WTC11 (cell line): ENCODE data around the gene MCL1. TPM values are rescaled to one million over a fixed set of nuclear protein-coding genes. Genes with fewer than 3 reads are reported as not detected.

Experiments used
- ATAC-seq: fragments of 200-7000 bp; cut with Tn5 transposase; 2 replicates; pipeline ENCODE4 v1.10.0; 2021; ENCODE audit warnings: mild to moderate bottlenecking, moderate library complexity
- CTCF ChIA-PET: fragments of 300-600 bp; sonication (Branson Sonifier 250); formaldehyde crosslinking; loops from one replicate; lab custom pipeline; 2021; ENCODE audit warnings: antibody characterized with exemption; lab: Charles Lee
- POLR2A ChIA-PET: fragments of 350-600 bp; sonication (Branson Sonifier 250); formaldehyde crosslinking; loops from one replicate; lab custom pipeline; 2021; ENCODE audit warnings: antibody characterized with exemption; lab: Charles Lee
- DNase-seq: peaks from one replicate; pipeline ENCODE4 v3.0.0; 2021; ENCODE audit warnings: low spot score
- H3K27ac Mint-ChIP-seq: 2 replicates; pipeline ENCODE4 v1.8.0; 2021; ENCODE audit warnings: mixed read lengths
- H3K27me3 Mint-ChIP-seq: 2 replicates; pipeline ENCODE4 v1.8.0; 2021; ENCODE audit warnings: low read depth, mild to moderate bottlenecking, moderate library complexity, mixed read lengths
- H3K36me3 Mint-ChIP-seq: 2 replicates; pipeline ENCODE4 v1.8.0; 2021; ENCODE audit warnings: mixed read lengths
- H3K4me1 Mint-ChIP-seq: 2 replicates; pipeline ENCODE4 v1.8.0; 2022; ENCODE audit warnings: mixed read lengths
- H3K4me3 Mint-ChIP-seq: 2 replicates; pipeline ENCODE4 v1.8.0; 2021; ENCODE audit warnings: mild to moderate bottlenecking, moderate library complexity, mixed read lengths
- H3K9me3 Mint-ChIP-seq: 2 replicates; pipeline ENCODE4 v1.8.0; 2021; ENCODE audit warnings: mixed read lengths
- CREB1 ChIP-seq: sonication (generic); formaldehyde crosslinking; IDR thresholded peaks from 2 replicates; pipeline ENCODE4 v1.8.0; 2023; ENCODE audit warnings: mild to moderate bottlenecking, missing genetic modification reagents
- GABPB1 ChIP-seq: sonication (generic); formaldehyde crosslinking; IDR thresholded peaks from 2 replicates; pipeline ENCODE4 v1.8.1; 2023; ENCODE audit warnings: mild to moderate bottlenecking, missing genetic modification reagents
- NFATC4 ChIP-seq: fragments of 250-450 bp; sonication (Bioruptor Pico); IDR thresholded peaks from 2 replicates; pipeline ENCODE4 v1.9.0; 2021; ENCODE audit warnings: mild to moderate bottlenecking
- OVOL2 ChIP-seq: fragments of 250-450 bp; sonication (Bioruptor Pico); IDR thresholded peaks from 2 replicates; pipeline ENCODE4 v1.9.0; 2021; ENCODE audit warnings: mild to moderate bottlenecking, borderline replicate concordance
- ZNF232 ChIP-seq: sonication (generic); formaldehyde crosslinking; IDR thresholded peaks from 2 replicates; pipeline ENCODE4 v1.8.0; 2022; ENCODE audit warnings: mild to moderate bottlenecking, missing genetic modification reagents
- ZNF317 ChIP-seq: sonication (generic); formaldehyde crosslinking; IDR thresholded peaks from 2 replicates; pipeline ENCODE4 v1.8.1; 2023; ENCODE audit warnings: low read depth, mild to moderate bottlenecking, moderate library complexity, missing genetic modification reagents, borderline replicate concordance
- total RNA-seq: library from RNA; stranded (reverse); gene quantifications from 3 replicates; pipeline ENCODE4 v1.2.3, GENCODE V29; 2021
- TF ChIP-seq, protein P1 (sequence below): fragments of 250-450 bp; sonication (Bioruptor Pico); conservative IDR thresholded peaks from 2 replicates; pipeline ENCODE4 v1.9.0; 2021; ENCODE audit warnings: mild to moderate bottlenecking
- TF ChIP-seq, protein P2 (sequence below): fragments of 250-450 bp; sonication (Bioruptor Pico); IDR thresholded peaks from 2 replicates; pipeline ENCODE4 v1.9.0; 2021; ENCODE audit warnings: mild to moderate bottlenecking
- TF ChIP-seq, protein P3 (sequence below): fragments of 250-450 bp; sonication (Bioruptor Pico); IDR thresholded peaks from 2 replicates; pipeline ENCODE4 v1.9.0; 2021; ENCODE audit warnings: moderate library complexity, mild to moderate bottlenecking, inconsistent platforms, borderline replicate concordance
- TF ChIP-seq, protein P4 (sequence below): sonication (generic); formaldehyde crosslinking; IDR thresholded peaks from 2 replicates; pipeline ENCODE4 v1.8.0; 2023; ENCODE audit warnings: missing genetic modification reagents, mild to moderate bottlenecking, borderline replicate concordance
- TF ChIP-seq, protein P5 (sequence below): sonication (generic); formaldehyde crosslinking; IDR thresholded peaks from 2 replicates; pipeline ENCODE4 v1.8.0; 2022; ENCODE audit warnings: mild to moderate bottlenecking, missing genetic modification reagents
- TF ChIP-seq, protein P6 (sequence below): sonication (generic); formaldehyde crosslinking; IDR thresholded peaks from 2 replicates; pipeline ENCODE4 v1.8.1; 2022; ENCODE audit warnings: missing genetic modification reagents, borderline replicate concordance
- TF ChIP-seq, protein P7 (sequence below): sonication (generic); formaldehyde crosslinking; IDR thresholded peaks from 2 replicates; pipeline ENCODE4 v1.8.0; 2022; ENCODE audit warnings: mild to moderate bottlenecking, missing genetic modification reagents

Gene MCL1
- total RNA-seq, 1 experiment from 2014 or later, result 191 TPM

DNA sequence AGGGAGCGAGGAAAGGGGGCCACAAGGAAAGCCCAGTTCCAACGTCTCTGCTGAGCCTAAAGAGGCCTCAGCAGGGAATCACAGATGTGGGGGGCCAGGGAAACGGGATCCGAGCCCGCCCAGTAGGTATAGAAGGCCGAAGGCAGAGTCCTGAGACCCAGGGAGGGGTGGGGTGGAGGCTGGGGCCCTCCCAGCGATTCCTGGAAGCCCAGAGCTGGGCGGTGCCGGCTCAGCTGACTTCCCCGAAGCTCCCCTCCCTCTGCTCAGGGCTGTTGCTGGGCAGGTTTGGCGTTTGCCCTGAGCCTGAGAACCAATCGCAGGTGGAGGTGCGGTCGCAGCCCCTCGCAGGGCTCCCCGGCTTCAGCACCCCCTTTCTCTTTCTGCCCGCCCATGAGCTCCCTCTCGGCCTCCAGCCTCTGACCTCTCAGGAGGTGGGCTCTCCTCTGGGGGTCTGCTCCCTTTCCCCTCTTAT, 17.4 kb downstream of the MCL1 start (continued):
- TF ChIP-seq, protein P1, sequence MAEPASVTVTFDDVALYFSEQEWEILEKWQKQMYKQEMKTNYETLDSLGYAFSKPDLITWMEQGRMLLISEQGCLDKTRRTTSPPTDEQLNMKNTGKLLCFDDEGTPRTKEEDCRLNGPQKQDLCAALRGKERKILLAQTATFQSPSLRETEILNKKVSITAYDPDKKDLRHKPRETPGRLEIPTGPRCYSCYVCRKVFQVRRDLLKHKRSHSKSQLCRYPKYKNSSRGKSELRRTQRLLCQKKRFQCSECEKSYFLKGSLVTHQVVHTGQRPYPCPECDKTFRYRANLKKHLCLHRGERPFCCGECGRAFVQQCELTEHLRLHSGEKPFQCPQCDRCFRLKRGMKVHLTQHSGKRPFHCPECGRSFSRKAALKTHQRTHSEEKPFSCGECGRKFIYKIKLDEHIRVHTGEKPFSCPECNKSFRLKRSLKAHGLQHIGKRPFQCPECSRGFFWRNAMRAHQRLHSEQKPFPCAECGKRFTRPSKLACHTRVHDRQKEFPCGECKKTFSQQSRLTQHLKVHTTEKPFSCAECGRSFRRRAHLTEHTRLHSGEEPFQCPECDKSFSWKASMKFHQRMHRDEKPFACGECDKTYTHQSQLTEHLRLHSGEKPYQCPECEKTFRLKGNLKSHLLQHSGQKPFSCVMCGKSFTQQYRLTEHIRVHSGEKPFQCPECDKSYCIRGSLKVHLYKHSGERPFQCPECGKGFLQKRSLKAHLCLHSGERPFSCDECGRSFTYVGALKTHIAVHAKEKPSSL (CRISPR knock-in tag), result no peak
- TF ChIP-seq, protein P2, sequence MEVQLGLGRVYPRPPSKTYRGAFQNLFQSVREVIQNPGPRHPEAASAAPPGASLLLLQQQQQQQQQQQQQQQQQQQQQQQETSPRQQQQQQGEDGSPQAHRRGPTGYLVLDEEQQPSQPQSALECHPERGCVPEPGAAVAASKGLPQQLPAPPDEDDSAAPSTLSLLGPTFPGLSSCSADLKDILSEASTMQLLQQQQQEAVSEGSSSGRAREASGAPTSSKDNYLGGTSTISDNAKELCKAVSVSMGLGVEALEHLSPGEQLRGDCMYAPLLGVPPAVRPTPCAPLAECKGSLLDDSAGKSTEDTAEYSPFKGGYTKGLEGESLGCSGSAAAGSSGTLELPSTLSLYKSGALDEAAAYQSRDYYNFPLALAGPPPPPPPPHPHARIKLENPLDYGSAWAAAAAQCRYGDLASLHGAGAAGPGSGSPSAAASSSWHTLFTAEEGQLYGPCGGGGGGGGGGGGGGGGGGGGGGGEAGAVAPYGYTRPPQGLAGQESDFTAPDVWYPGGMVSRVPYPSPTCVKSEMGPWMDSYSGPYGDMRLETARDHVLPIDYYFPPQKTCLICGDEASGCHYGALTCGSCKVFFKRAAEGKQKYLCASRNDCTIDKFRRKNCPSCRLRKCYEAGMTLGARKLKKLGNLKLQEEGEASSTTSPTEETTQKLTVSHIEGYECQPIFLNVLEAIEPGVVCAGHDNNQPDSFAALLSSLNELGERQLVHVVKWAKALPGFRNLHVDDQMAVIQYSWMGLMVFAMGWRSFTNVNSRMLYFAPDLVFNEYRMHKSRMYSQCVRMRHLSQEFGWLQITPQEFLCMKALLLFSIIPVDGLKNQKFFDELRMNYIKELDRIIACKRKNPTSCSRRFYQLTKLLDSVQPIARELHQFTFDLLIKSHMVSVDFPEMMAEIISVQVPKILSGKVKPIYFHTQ (CRISPR knock-in tag), result 0 out of 2 replicates have a peak, but pooled peaks have one; percentile 34
- TF ChIP-seq, protein P3, sequence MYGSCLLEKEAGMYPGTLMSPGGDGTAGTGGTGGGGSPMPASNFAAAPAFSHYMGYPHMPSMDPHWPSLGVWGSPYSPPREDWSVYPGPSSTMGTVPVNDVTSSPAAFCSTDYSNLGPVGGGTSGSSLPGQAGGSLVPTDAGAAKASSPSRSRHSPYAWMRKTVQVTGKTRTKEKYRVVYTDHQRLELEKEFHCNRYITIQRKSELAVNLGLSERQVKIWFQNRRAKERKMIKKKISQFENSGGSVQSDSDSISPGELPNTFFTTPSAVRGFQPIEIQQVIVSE (CRISPR knock-in tag), result no peak
- TF ChIP-seq NFATC4, result no peak
- TF ChIP-seq OVOL2 (CRISPR knock-in tag), result no peak
- TF ChIP-seq CREB1, result 0 out of 2 replicates have a peak, but pooled peaks have one; percentile 35
- peak; percentile 49; the same call in 1 of the 2 replicates for TF ChIP-seq GABPB1 (CRISPR knock-in tag)
- TF ChIP-seq, protein P4, sequence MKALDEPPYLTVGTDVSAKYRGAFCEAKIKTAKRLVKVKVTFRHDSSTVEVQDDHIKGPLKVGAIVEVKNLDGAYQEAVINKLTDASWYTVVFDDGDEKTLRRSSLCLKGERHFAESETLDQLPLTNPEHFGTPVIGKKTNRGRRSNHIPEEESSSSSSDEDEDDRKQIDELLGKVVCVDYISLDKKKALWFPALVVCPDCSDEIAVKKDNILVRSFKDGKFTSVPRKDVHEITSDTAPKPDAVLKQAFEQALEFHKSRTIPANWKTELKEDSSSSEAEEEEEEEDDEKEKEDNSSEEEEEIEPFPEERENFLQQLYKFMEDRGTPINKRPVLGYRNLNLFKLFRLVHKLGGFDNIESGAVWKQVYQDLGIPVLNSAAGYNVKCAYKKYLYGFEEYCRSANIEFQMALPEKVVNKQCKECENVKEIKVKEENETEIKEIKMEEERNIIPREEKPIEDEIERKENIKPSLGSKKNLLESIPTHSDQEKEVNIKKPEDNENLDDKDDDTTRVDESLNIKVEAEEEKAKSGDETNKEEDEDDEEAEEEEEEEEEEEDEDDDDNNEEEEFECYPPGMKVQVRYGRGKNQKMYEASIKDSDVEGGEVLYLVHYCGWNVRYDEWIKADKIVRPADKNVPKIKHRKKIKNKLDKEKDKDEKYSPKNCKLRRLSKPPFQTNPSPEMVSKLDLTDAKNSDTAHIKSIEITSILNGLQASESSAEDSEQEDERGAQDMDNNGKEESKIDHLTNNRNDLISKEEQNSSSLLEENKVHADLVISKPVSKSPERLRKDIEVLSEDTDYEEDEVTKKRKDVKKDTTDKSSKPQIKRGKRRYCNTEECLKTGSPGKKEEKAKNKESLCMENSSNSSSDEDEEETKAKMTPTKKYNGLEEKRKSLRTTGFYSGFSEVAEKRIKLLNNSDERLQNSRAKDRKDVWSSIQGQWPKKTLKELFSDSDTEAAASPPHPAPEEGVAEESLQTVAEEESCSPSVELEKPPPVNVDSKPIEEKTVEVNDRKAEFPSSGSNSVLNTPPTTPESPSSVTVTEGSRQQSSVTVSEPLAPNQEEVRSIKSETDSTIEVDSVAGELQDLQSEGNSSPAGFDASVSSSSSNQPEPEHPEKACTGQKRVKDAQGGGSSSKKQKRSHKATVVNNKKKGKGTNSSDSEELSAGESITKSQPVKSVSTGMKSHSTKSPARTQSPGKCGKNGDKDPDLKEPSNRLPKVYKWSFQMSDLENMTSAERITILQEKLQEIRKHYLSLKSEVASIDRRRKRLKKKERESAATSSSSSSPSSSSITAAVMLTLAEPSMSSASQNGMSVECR (CRISPR knock-in tag), result peak; percentile 25; the same call in 1 of the 2 replicates
- TF ChIP-seq, protein P5, sequence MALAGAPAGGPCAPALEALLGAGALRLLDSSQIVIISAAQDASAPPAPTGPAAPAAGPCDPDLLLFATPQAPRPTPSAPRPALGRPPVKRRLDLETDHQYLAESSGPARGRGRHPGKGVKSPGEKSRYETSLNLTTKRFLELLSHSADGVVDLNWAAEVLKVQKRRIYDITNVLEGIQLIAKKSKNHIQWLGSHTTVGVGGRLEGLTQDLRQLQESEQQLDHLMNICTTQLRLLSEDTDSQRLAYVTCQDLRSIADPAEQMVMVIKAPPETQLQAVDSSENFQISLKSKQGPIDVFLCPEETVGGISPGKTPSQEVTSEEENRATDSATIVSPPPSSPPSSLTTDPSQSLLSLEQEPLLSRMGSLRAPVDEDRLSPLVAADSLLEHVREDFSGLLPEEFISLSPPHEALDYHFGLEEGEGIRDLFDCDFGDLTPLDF (CRISPR knock-in tag), result 0 out of 2 replicates have a peak, but pooled peaks have one; percentile 7

DNA sequence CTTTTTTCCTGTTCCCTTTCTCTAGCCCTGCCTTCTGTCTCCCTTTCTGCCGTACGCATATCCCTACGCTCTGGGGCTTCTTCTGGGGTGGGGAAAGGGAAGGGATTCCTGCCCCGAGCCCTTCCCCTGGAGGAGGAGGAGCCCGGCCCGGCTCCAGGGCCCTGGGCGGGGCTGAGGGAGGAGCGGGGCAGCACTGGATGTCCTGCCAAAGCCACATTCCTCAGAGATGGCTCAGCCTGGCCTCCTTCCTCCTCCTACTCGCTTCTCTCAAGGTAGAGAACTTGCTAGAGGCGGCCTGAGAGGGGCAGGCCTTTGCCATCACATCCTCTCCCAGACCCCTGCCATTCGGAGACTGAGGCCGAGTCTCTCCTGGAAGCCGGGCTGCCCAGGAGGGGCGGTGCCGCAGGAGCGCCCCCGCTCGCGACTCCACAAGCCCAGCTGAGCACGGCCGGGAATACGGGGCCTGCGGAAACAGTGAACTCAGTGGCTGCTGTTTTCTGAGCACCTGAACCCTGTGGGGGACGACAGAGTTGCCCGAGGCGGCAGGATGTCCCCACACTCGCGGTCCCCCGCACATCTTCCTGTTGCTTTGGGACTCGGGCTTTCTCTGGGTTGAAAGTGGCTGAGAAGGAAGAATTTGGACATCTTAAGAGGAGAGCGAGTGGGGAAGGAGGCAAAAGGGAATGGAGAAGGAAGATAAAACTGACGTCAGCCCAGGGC, 18.0 kb downstream of the MCL1 start:
- peaks cover 48% of the 10 kb centered on the region for H3K4me1 Mint-ChIP-seq
- ChIA-PET POLR2A (interaction anchor here (0.5 to 6.4 kb wide), 18 partner anchors 9 to 415 kb away, joined by 3 to 188 read pairs (median 4); partner anchors contain the start of genes ADAMTSL4, ENSA, FALEC and GOLPH3L), CTCF (interaction anchor here (0.6 to 7.9 kb wide), 29 partner anchors 9 to 482 kb away, joined by 3 to 144 read pairs (median 6); partner anchors contain the start of genes ADAMTSL4, ENSA, FALEC and GOLPH3L)
- ATAC-seq, result peak; percentile 81
- H3K27me3 Mint-ChIP-seq, result no peaks in the 10 kb centered on the region
- H3K9me3 Mint-ChIP-seq, result no peaks in the 10 kb centered on the region
- H3K4me3 Mint-ChIP-seq, result peak overlapping the region; percentile 92
- no peaks in the 10 kb centered on the region for H3K36me3 Mint-ChIP-seq
- peak; percentile 90 for DNase-seq
- H3K27ac Mint-ChIP-seq, result peak overlapping the region; percentile 98
- TF ChIP-seq GABPB1 (CRISPR knock-in tag), result peak; percentile 27; the same call in 1 of the 2 replicates
- TF ChIP-seq, protein P6, sequence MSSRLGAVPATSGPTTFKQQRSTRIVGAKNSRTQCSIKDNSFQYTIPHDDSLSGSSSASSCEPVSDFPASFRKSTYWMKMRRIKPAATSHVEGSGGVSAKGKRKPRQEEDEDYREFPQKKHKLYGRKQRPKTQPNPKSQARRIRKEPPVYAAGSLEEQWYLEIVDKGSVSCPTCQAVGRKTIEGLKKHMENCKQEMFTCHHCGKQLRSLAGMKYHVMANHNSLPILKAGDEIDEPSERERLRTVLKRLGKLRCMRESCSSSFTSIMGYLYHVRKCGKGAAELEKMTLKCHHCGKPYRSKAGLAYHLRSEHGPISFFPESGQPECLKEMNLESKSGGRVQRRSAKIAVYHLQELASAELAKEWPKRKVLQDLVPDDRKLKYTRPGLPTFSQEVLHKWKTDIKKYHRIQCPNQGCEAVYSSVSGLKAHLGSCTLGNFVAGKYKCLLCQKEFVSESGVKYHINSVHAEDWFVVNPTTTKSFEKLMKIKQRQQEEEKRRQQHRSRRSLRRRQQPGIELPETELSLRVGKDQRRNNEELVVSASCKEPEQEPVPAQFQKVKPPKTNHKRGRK, result no peak
- no peak; the same call in 1 of the 2 replicates for TF ChIP-seq ZNF232 (CRISPR knock-in tag)
- 0 out of 2 replicates have a peak, but pooled peaks have one; percentile 10 for TF ChIP-seq ZNF317 (CRISPR knock-in tag)
- TF ChIP-seq, protein P4 (CRISPR knock-in tag), result 0 out of 2 replicates have a peak, but pooled peaks have one; percentile 58
- TF ChIP-seq, protein P7, sequence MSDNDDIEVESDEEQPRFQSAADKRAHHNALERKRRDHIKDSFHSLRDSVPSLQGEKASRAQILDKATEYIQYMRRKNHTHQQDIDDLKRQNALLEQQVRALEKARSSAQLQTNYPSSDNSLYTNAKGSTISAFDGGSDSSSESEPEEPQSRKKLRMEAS, result peak; percentile 58; the same call in 1 of the 2 replicates
